Measurements from ENCODE around the gene FADS2.

Gene FADS2

GRCh38 chr11:61902313-61902712 lies 74.2 kb downstream of the FADS2 start:
- H3K27me3 ChIP-seq (ENCODE audit: insufficient read depth, low read depth, severe bottlenecking): no peaks in the 10 kb centered on the region
- no peak overlapping the region for H3K27ac ChIP-seq
- no peak for DNase-seq
- H3K9me3 ChIP-seq (ENCODE audit: severe bottlenecking): no peaks in the 10 kb centered on the region
- H3K4me3 ChIP-seq (ENCODE audit: low read depth, low read length): no peak overlapping the region
- TF ChIP-seq CTCF (IDR thresholded peaks at IDR 0.05; ENCODE audit: low read depth, low read length): no peak
- no peaks in the 10 kb centered on the region for H3K36me3 ChIP-seq

DNA sequence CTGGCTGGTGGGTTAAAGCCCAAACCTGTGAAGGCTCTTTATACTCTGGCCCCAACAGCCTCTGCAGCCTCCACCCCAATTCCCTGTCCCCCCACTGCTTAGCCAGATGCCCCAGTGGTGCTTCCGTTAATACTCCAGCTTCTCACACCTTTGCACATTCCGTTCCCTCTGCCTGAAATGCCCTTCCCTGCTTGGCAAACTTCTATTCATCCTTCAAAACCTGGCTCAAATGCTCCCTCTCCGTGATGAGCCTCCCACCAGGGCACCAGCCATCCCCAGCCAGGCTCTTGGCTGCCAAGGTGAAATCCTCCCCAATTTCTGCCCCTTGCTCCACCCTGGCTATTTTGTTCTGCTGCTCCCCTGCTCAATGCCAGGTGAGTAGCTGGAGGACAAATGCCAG lies 75.7 kb downstream of the FADS2 start:
- Histone ChIP-seq H3K27me3 (ENCODE audit: insufficient read depth, low read depth, severe bottlenecking) (no peaks in the 10 kb centered on the region), H3K9me3 (ENCODE audit: severe bottlenecking) (no peaks in the 10 kb centered on the region), H3K27ac (no peak overlapping the region), H3K36me3 (no peaks in the 10 kb centered on the region), H3K4me3 (ENCODE audit: low read depth, low read length) (no peak overlapping the region)
- no peak for DNase-seq
- no peak for TF ChIP-seq CTCF (IDR thresholded peaks at IDR 0.05; ENCODE audit: low read depth, low read length)

- Histone ChIP-seq H3K36me3 (no peaks in the 10 kb centered on the region), H3K27ac (no peak overlapping the region), H3K4me3 (ENCODE audit: low read depth, low read length) (no peak overlapping the region), H3K27me3 (ENCODE audit: insufficient read depth, low read depth, severe bottlenecking) (no peaks in the 10 kb centered on the region), H3K9me3 (ENCODE audit: severe bottlenecking) (no peaks in the 10 kb centered on the region)
- no peak for TF ChIP-seq CTCF (IDR thresholded peaks at IDR 0.05; ENCODE audit: low read depth, low read length)
- no peak for DNase-seq
These were observed 76.5 kb downstream of the FADS2 start for GRCh38 chr11:61904539-61905048.

DNA sequence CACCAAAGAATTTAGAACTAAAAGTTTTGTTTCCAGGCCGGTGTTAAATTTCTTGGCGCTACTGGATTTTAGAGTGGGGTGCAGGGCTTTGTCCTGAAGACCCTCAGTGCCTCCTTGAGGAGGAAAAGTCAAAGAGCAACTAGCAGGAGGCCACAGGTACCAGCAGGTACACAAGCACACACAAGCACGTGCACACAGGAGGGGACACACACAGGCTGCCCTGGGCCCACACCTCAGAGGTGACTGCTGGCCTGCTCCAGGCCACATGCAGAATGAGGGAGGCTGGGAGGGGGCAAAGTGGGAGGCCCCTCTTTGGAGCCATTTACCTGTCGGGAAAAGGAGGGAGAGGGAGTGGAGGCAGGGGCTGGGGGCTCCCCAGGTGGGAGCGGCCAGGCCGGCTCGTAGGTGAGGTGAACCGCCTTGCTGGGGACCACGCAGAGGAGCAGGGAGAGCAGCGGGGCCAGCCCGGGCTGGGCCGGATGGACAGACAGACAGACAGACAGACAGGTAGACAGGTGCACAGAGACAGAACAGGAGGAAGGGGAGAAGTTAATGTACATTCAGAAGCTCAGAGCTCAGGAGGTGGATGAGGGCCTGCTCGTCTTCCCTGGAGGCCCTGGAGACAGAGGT lies 77.1 kb downstream of the FADS2 start:
- no peaks in the 10 kb centered on the region for H3K27me3 ChIP-seq (ENCODE audit: insufficient read depth, low read depth, severe bottlenecking)
- no peak for TF ChIP-seq CTCF (IDR thresholded peaks at IDR 0.05; ENCODE audit: low read depth, low read length)
- DNase-seq: no peak
- no peaks in the 10 kb centered on the region for H3K36me3 ChIP-seq
- no peak overlapping the region for H3K27ac ChIP-seq
- H3K4me3 ChIP-seq (ENCODE audit: low read depth, low read length): no peak overlapping the region
- no peaks in the 10 kb centered on the region for H3K9me3 ChIP-seq (ENCODE audit: severe bottlenecking)

DNA sequence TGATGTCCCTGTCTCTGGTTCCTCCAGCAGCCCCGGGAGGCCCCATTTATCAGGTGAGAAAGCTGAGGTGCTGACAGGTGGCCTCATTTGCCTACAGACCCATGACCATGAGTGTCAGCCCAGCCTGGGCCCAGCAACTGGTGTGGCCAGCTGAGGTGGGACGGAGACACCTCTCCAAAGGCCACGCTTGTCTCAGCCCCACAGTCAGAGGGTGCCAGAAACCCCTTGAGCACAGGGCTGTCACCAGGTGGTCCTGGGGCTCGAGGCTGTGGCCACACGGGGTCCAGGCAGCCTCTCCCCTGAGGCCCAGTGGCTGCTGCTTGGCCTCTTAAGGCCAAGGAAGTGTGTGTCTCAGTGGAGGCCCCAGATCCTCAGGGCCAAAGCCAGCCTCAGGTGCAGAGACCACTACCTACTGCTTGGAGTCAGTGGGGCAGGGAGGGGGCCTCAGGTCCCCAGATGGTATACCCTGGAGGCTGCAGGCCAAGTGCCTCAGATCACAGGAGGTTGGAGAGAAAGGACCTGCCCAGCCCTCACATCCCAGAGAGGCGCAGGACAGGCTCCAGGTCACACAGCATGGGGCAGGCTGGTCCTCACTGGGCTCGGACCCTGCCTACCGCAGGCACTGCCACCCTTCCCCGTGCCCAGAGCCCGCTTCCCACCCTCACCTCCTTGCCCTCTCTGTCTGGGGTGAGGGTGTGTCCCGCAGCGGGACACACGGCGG lies 77.9 kb downstream of the FADS2 start:
- no peaks in the 10 kb centered on the region for H3K9me3 ChIP-seq (ENCODE audit: severe bottlenecking)
- H3K27ac ChIP-seq: no peak overlapping the region
- no peak for TF ChIP-seq CTCF (IDR thresholded peaks at IDR 0.05; ENCODE audit: low read depth, low read length)
- H3K27me3 ChIP-seq (ENCODE audit: insufficient read depth, low read depth, severe bottlenecking): no peaks in the 10 kb centered on the region
- DNase-seq: no peak
- H3K4me3 ChIP-seq (ENCODE audit: low read depth, low read length): no peak overlapping the region
- no peaks in the 10 kb centered on the region for H3K36me3 ChIP-seq

Data from WERI-Rb-1 (cell line).